Esophagus muscularis mucosa (tissue), 4 donors: ENCODE results near the gene KLHL34. TPM values are rescaled to one million over a fixed set of nuclear protein-coding genes. Genes with fewer than 3 reads are reported as not detected.

ENCODE experiments used
- DNase-seq: peaks from one replicate; pipeline ENCODE4 v3.0.0-alpha.2; 2017; ENCODE audit errors: extremely low spot score
- H3K27ac ChIP-seq, 4 donors: fragments of 200-600 bp; sonication (generic); replicated peaks in 1 of 4; 1 replicate in 3 of 4; 2 replicates in 1 of 4; pipeline ENCODE4 v1.5.1; 2016 to 2019; ENCODE audit warnings: mild to moderate bottlenecking in 1 of 4
- H3K27me3 ChIP-seq, 4 donors: fragments of 200-600 bp; sonication (generic); one replicate each; pipeline versions ENCODE4 v1.5.1 to v1.6.0; 2016 to 2019
- H3K36me3 ChIP-seq, 4 donors: fragments of 200-600 bp; sonication (generic); one replicate each; pipeline ENCODE4 v1.5.1; 2016 to 2019
- H3K4me1 ChIP-seq, 4 donors: fragments of 200-600 bp; sonication (generic); one replicate each; pipeline ENCODE4 v1.5.1; 2016 to 2019
- H3K4me3 ChIP-seq, 4 donors: fragments of 200-600 bp; sonication (generic); 1 replicate in 2 of 4; 2 replicates in 2 of 4; pipeline ENCODE4 v1.5.1; 2016 to 2019; ENCODE audit warnings: mild to moderate bottlenecking in 4 of 4, moderate library complexity in 1 of 4
- H3K9me3 ChIP-seq, 4 donors: fragments of 200-600 bp; sonication (generic); 1 replicate in 3 of 4; 2 replicates in 1 of 4; pipeline ENCODE4 v1.5.1; 2016 to 2019
- CTCF ChIP-seq, 3 experiments: fragments of 200-600 bp in 2 of 3; fragments of 450-650 bp in 1 of 3; sonication (generic) in 2 of 3; IDR thresholded peaks; one replicate each; pipeline ENCODE4 v1.5.1; 2017 to 2019; ENCODE audit warnings: antibody characterized with exemption in 3 of 3, mild to moderate bottlenecking in 2 of 3, moderate library complexity in 1 of 3
- EP300 ChIP-seq: sonication (generic); formaldehyde crosslinking; IDR thresholded peaks from one replicate; pipeline ENCODE4 v1.6.1; 2017; ENCODE audit warnings: antibody characterized with exemption
- POLR2A ChIP-seq: fragments of 450-650 bp; IDR thresholded peaks from one replicate; pipeline ENCODE4 v1.6.1; 2017; ENCODE audit warnings: antibody characterized with exemption, moderate library complexity, mild to moderate bottlenecking, low read depth
- POLR2AphosphoS5 ChIP-seq, 2 donors: sonication (generic); formaldehyde crosslinking; IDR thresholded peaks; one replicate each; pipeline ENCODE4 v1.6.1; 2017; ENCODE audit warnings: antibody characterized with exemption in 2 of 2
- WGBS: methylation state at CpG from one replicate; pipeline ENCODE4 v1.1.5; 2018; 5-methylcytosine and 5-hydroxymethylcytosine counted together
- intact Hi-C: fragments of 100-400 bp; cut with DNase I; formaldehyde crosslinking; loops from one replicate; pipeline ENCODE4 v1.15.1; 2023
- total RNA-seq, 4 donors: library from RNA; depleted of rRNA; stranded (reverse); fragments of >200 nt; gene quantifications; one replicate each; pipeline versions ENCODE4 v1.1.0 to v1.2.1, GENCODE V29; 2016

KLHL34 gene
- total RNA-seq, 4 donors from 2014 or later: 0.13 to 0.75 (median 0.33) TPM; not detected in 1

DNA sequence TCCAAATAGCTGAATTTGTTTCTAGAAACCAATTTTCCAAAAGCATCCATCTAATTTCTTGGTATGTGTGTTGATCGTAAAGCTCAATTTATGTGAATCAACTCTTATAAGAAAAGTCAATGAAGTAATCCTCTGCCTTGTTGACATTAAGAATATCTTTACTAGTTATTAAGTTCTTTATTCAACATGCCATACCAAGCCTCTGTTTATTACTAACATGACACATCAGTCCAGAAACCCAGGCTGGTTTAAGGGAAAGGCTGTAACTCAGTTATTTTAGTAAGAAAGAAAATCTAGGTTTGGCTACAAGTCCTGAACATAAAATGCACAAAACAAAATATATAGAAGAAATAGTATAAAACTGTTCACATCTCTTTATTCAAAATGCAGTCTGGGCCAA lies 48.0 kb downstream of the KLHL34 start:
- WGBS: 89% methylated on average over 1 of the region's 1 CpG
- Histone ChIP-seq H3K4me3 (no peak overlapping the region), H3K27ac (no peak overlapping the region), H3K36me3 (no peaks in the 10 kb centered on the region), H3K9me3 (no peaks in the 10 kb centered on the region), H3K4me1 (peaks cover 0 to 16% (median 5%) of the 10 kb centered on the region in 4 donors), H3K27me3 (no peaks in the 10 kb centered on the region)
- intact Hi-C loops: no loop called here
- no peak for TF ChIP-seq POLR2A
- DNase-seq: no peak

DNA sequence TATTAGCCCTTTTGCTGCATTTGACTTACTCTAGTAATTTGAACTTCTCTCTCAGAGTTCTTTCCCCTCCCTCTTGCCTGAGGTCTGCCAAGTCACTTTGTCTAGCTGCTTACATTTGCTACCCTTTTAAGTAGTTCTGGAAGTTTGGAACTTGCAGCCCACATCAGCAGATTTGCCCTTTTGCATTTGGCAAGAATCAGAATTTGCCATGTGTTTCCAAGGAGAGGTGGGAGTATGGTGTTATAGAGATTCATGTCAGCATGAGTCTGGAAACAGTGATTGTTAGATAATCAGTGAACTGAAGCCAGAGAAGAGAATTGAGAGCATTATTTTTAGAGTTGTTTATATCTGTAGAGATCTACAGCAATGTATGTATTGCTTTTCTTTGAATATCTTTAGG lies 52.1 kb downstream of the KLHL34 start:
- H3K27ac ChIP-seq: peak overlapping the region in 1 of 4 donors; percentile 2
- no peak for TF ChIP-seq POLR2AphosphoS5 (IDR thresholded peaks at IDR 0.05)
- no peak for TF ChIP-seq EP300
- no peak for TF ChIP-seq POLR2A
- no peak for TF ChIP-seq CTCF (IDR thresholded peaks at IDR 0.05)
- DNase-seq: no peak
- no peaks in the 10 kb centered on the region for H3K27me3 ChIP-seq
- H3K4me1 ChIP-seq: peaks cover 0 to 11% (median 3%) of the 10 kb centered on the region in 4 donors
- H3K4me3 ChIP-seq: no peak overlapping the region
- intact Hi-C loops: no loop called here
- H3K9me3 ChIP-seq: no peaks in the 10 kb centered on the region
- no peaks in the 10 kb centered on the region for H3K36me3 ChIP-seq

Other genes starting within 250 kb of the KLHL34 start
- gene SMPX, start 99.8 kb upstream of the KLHL34 start, total RNA-seq: 10 to 100 TPM; 24.4 to 42.8 (median 31.3) TPM
- 10 to 100 TPM in 1 of 4 donors, 1 to 10 TPM in 3; 7.5 to 10.8 (median 8.4) TPM for gene MBTPS2, start 181.3 kb upstream of the KLHL34 start, total RNA-seq
- 1 to 10 TPM in 3 of 4 donors, under 1 TPM in 1; 0.84 to 1.7 (median 1.2) TPM for gene YY2, start 197.7 kb upstream of the KLHL34 start, total RNA-seq